PC-3 (cell line): ENCODE data around the gene TTC27. TPM values are rescaled to one million over a fixed set of nuclear protein-coding genes. Genes with fewer than 3 reads are reported as not detected.

ENCODE experiments used
- ATAC-seq: fragments of 200-7000 bp; cut with Tn5 transposase; 2 replicates; pipeline ENCODE4 v1.9.1; 2020; ENCODE audit warnings: mild to moderate bottlenecking, moderate library complexity
- BruUV-seq: library from RNA; stranded (reverse); fragments of 400-500 nt; replicated peaks from 2 replicates; lab custom pipeline; 2021; lab: Mats Ljungman, UMichigan
- CTCF ChIA-PET: fragments of 300-600 bp; sonication (Branson Sonifier 250); formaldehyde crosslinking; loops from one replicate; lab custom pipeline; 2022; ENCODE audit warnings: antibody characterized with exemption; lab: Charles Lee
- POLR2A ChIA-PET: fragments of 300-600 bp; sonication (Branson Sonifier 250); formaldehyde crosslinking; loops from one replicate; lab custom pipeline; 2022; ENCODE audit warnings: antibody characterized with exemption; ENCODE audit not compliant: unreplicated experiment; lab: Charles Lee
- DNase-seq: peaks from one replicate; pipeline ENCODE4 v3.0.0-alpha.2; 2015
- H2AFZ ChIP-seq: fragments of 300-600 bp; sonication (generic); 2 replicates; pipeline ENCODE4 v1.6.0; 2016; ENCODE audit warnings: antibody characterized with exemption, low read length
- H3F3A ChIP-seq: fragments of 300-600 bp; sonication (generic); one replicate; pipeline ENCODE4 v1.6.0; 2017; ENCODE audit warnings: antibody characterized with exemption, low read length, control low read depth, mild to moderate bottlenecking; ENCODE audit not compliant: unreplicated experiment
- H3K27ac ChIP-seq: fragments of 300-600 bp; sonication (generic); 2 replicates; pipeline ENCODE4 v1.5.1; 2016; ENCODE audit warnings: mild to moderate bottlenecking, low read length
- H3K27me3 ChIP-seq: fragments of 300-600 bp; sonication (generic); 2 replicates; pipeline ENCODE4 v1.6.1; 2016; ENCODE audit warnings: low read length, mixed read lengths
- H3K36me3 ChIP-seq: fragments of 300-600 bp; sonication (generic); 2 replicates; pipeline ENCODE4 v1.6.1; 2016; ENCODE audit warnings: low read depth, mixed run types, low read length, mixed read lengths
- H3K4me1 ChIP-seq: fragments of 300-600 bp; sonication (generic); 2 replicates; pipeline ENCODE4 v1.5.1; 2016; ENCODE audit warnings: low read length; ENCODE audit not compliant: insufficient read depth
- H3K4me2 ChIP-seq: fragments of 300-600 bp; sonication (generic); 2 replicates; pipeline ENCODE4 v1.6.0; 2016; ENCODE audit warnings: low read length
- H3K4me3 ChIP-seq: fragments of 300-600 bp; sonication (generic); 2 replicates; pipeline ENCODE4 v1.5.1; 2016; ENCODE audit warnings: mild to moderate bottlenecking, low read length, mixed read lengths
- H3K79me2 ChIP-seq: fragments of 300-600 bp; sonication (generic); 2 replicates; pipeline ENCODE4 v1.6.1; 2017; ENCODE audit warnings: low read length, mixed read lengths
- H3K9ac ChIP-seq: fragments of 300-600 bp; sonication (generic); 2 replicates; pipeline ENCODE4 v1.6.0; 2016; ENCODE audit warnings: mild to moderate bottlenecking, low read length
- H3K9me2 ChIP-seq: fragments of 300-600 bp; sonication (generic); replicated peaks from 2 replicates; pipeline ENCODE4 v1.6.1; 2016; ENCODE audit warnings: mixed run types, low read length, mixed read lengths
- H3K9me3 ChIP-seq: fragments of 300-600 bp; sonication (generic); 2 replicates; pipeline ENCODE4 v1.6.1; 2016; ENCODE audit warnings: low read length, mixed read lengths
- H4K20me1 ChIP-seq: fragments of 300-600 bp; sonication (generic); 2 replicates; pipeline ENCODE4 v1.6.1; 2016; ENCODE audit warnings: low read length, mixed read lengths
- EZH2 ChIP-seq: fragments of 300-600 bp; sonication (generic); IDR thresholded peaks from one replicate; pipeline ENCODE4 v1.6.1; 2017; ENCODE audit warnings: antibody characterized with exemption, mild to moderate bottlenecking, low read length; ENCODE audit not compliant: unreplicated experiment
- EZH2phosphoT487 ChIP-seq: fragments of 300-600 bp; sonication (generic); IDR thresholded peaks from 2 replicates; pipeline ENCODE4 v1.6.1; 2018; ENCODE audit warnings: mild to moderate bottlenecking, antibody characterized with exemption, low read length, borderline replicate concordance
- intact Hi-C: fragments of 100-400 bp; cut with micrococcal nuclease; formaldehyde crosslinking; loops from 2 replicates; pipeline ENCODE4 v1.9.0; 2023
- total RNA-seq: library from RNA; depleted of rRNA; stranded (reverse); fragments of >200 nt; gene quantifications from 2 replicates; pipeline ENCODE4 v1.2.3, GENCODE V29; 2014
- TF ChIP-seq, protein P1 (sequence below): fragments of 300-600 bp; sonication (generic); conservative IDR thresholded peaks from 2 replicates; pipeline ENCODE4 v1.5.1; 2017; ENCODE audit warnings: antibody characterized with exemption, low read depth, mild to moderate bottlenecking, low read length

TTC27 gene
- total RNA-seq, 1 experiment from 2014 or later, result 33.0 TPM

DNA sequence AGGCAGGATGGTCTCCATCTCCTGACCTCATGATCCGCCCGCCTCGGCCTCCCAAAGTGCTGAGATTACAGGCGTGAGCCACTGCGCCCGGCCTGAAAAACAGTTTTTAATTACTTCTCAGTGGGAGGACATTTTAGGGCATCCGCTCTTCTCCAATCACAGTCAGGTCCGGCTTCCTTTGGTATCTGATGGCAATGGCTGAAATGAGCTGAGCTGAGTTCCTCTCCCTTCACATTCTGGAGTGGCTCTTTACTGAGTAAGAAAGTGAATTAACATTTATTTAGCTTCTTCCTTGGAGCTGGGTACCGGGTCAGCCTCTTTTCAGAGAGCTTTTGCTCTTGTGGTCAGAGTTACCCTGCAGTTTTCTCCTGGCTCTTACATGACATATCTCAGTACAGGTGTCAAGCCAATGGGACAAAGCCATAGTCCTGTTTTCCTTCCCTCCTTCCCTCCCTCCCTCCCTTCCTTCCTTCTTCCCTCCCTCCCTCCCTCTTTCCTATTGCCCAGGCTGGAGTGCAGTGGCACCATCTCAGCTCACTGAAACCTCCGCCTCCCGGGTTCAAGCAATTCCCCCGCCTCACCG is 1.1 kb upstream of the TTC27 start:
- no peak for ATAC-seq
- H3K4me2 ChIP-seq, result no peak overlapping the region
- no peak overlapping the region for H2AFZ ChIP-seq

DNA sequence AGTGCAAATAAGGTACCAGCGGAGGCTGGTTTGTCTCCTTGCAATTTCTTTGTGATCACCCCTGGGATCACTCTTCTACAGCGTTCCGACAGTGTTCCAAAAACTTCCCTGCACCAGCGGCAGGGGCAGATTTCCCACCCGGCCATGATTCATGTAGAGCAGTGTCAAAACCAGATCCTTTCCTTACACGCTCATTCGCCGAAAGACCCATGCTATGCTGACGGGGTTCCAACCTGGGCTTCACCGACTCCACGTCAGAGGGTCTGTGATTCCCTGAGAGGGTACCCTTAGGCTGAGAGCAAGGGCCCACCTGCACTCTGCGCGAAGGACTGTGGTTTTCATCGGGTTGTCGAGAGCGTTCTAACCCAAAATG is 423 bp upstream of the TTC27 start:
- Histone ChIP-seq H3K9me3 (no peaks in the 10 kb centered on the region), H3K4me1 (peaks cover 19% of the 10 kb centered on the region), H3F3A (no peaks in the 10 kb centered on the region), H3K27me3 (no peaks in the 10 kb centered on the region), H3K4me2 (peak overlapping the region; percentile 95), H3K36me3 (peaks cover 11% of the 10 kb centered on the region), H3K9me2 (no peaks in the 10 kb centered on the region), H4K20me1 (no peaks in the 10 kb centered on the region), H2AFZ (peak overlapping the region; percentile 98), H3K4me3 (peak overlapping the region; percentile 100), H3K27ac (no peak overlapping the region), H3K9ac (peak overlapping the region; percentile 95), H3K79me2 (peaks cover 29% of the 10 kb centered on the region)
- TF ChIP-seq EZH2 (no peak), EZH2phosphoT487 (no peak)
- TF ChIP-seq, protein P1, sequence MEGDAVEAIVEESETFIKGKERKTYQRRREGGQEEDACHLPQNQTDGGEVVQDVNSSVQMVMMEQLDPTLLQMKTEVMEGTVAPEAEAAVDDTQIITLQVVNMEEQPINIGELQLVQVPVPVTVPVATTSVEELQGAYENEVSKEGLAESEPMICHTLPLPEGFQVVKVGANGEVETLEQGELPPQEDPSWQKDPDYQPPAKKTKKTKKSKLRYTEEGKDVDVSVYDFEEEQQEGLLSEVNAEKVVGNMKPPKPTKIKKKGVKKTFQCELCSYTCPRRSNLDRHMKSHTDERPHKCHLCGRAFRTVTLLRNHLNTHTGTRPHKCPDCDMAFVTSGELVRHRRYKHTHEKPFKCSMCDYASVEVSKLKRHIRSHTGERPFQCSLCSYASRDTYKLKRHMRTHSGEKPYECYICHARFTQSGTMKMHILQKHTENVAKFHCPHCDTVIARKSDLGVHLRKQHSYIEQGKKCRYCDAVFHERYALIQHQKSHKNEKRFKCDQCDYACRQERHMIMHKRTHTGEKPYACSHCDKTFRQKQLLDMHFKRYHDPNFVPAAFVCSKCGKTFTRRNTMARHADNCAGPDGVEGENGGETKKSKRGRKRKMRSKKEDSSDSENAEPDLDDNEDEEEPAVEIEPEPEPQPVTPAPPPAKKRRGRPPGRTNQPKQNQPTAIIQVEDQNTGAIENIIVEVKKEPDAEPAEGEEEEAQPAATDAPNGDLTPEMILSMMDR, result no peak
- ATAC-seq (peak; percentile 10), DNase-seq (peak; percentile 23)
- BruUV-seq, result no TSS peak
- ChIA-PET POLR2A (no interaction called here), CTCF (no interaction called here)
- intact Hi-C loops, result no loop called here

More for the DNA sequence above, 1.1 kb upstream of the TTC27 start:
- no peak overlapping the region for H3K27ac ChIP-seq
- no peaks in the 10 kb centered on the region for H3F3A ChIP-seq
- H3K9me2 ChIP-seq, result no peaks in the 10 kb centered on the region
- no peak overlapping the region for H3K9ac ChIP-seq
- no peak overlapping the region for H3K4me3 ChIP-seq
- H3K4me1 ChIP-seq, result peaks cover 12% of the 10 kb centered on the region; the same call in 1 of the 2 replicates
- H3K27me3 ChIP-seq, result no peaks in the 10 kb centered on the region
- intact Hi-C loops, result no loop called here
- H4K20me1 ChIP-seq, result no peaks in the 10 kb centered on the region
- no TSS peak for BruUV-seq
- H3K9me3 ChIP-seq, result no peaks in the 10 kb centered on the region
- H3K36me3 ChIP-seq, result peaks cover 10% of the 10 kb centered on the region
- ChIA-PET CTCF (interaction anchor here (0.5 kb wide), 1 partner anchor 407 kb away, joined by 3 read pairs; no protein-coding TSS in a partner anchor), POLR2A (no interaction called here)
- H3K79me2 ChIP-seq, result peaks cover 28% of the 10 kb centered on the region
- no peak for TF ChIP-seq EZH2
- TF ChIP-seq, protein P1, result no peak
- DNase-seq, result no peak

DNA sequence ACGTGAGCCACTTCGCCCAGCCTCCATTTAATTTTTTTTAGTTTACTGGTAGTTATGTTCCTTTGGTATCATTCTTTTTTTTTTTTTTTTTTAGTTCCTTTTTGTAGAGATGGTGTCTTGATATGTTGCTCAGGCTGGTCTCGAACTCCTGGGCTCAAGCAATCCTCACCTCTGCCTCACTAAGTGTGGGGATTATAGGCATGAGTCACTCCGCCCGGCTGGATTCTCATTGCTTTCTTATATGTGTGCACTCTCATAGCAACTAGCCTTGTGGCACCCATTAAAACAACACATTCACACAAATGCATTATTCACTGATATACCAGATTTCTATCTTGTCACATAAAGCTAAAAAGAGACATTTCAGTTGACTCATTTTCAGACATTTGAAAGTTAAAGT is 4.2 kb downstream of the TTC27 start:
- TF ChIP-seq, protein P1, result no peak
- TF ChIP-seq EZH2phosphoT487, result no peak
- no peak for TF ChIP-seq EZH2
- intact Hi-C loops, result no loop called here
- POLR2A ChIA-PET, result no interaction called here
- H3K9me2 ChIP-seq, result no peaks in the 10 kb centered on the region
- peak; percentile 58 for ATAC-seq
- peaks cover 37% of the 10 kb centered on the region for H3K36me3 ChIP-seq
- H3K79me2 ChIP-seq, result peaks cover 41% of the 10 kb centered on the region
- H3F3A ChIP-seq, result no peaks in the 10 kb centered on the region
- no peak overlapping the region for H3K9ac ChIP-seq
- no peak overlapping the region for H2AFZ ChIP-seq
- DNase-seq, result peak; percentile 82
- CTCF ChIA-PET, result no interaction called here
- no peaks in the 10 kb centered on the region for H3K9me3 ChIP-seq
- no peaks in the 10 kb centered on the region; the same call in 1 of the 2 replicates for H4K20me1 ChIP-seq
- H3K4me3 ChIP-seq, result peak overlapping the region; percentile 35; the same call in 1 of the 2 replicates
- H3K4me2 ChIP-seq, result peak overlapping the region; percentile 47
- no TSS peak for BruUV-seq
- H3K27ac ChIP-seq, result peak overlapping the region; percentile 65
- H3K27me3 ChIP-seq, result no peaks in the 10 kb centered on the region
- peaks cover 24% of the 10 kb centered on the region for H3K4me1 ChIP-seq
